Fibroblast of skin of back (primary cell): ENCODE measurements around the gene TARDBP.
"Not testable (repeated sequence)": the region's sequence is repeated elsewhere in the genome, so short reads cannot be mapped to it uniquely, and the experiment has no call there.

ENCODE experiments used
- DNase-seq: peaks from one replicate; pipeline ENCODE4 v3.0.0-alpha.2; 2013

Gene TARDBP

DNA sequence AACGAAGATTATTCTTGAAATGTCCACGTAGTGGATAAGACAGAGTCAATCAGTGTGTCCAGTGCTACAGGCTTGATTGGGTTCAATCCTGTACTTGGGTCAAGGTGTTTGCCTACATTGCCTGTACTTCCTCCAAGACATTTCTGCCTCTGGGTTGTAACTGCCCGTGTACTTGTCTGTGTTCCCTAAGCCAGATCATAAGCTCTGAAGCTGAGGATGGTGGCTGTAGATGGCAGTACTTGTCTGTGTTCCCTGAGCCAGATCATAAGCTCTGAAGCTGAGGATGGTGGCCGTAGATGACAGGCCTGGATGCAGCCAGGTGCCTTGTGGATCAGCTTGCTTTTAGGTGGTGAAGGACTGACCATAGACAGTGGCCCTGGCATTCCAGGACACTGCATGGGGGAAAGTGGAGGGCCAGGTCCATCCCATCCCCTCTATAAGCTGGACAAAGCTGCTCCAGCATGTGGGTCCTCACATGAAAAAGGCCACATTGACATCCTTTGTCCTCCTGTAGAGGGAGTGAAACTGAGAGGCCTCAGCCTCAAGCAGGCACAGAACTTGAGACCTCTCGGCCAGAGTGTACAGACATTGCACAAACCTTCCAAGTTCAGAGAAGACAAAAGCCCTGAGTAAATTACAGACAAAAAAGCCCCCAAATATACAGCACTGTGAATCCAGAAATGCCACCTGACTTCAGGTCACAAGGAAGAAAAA is 49.4 kb downstream of the TARDBP start:
- no peak for DNase-seq

DNA sequence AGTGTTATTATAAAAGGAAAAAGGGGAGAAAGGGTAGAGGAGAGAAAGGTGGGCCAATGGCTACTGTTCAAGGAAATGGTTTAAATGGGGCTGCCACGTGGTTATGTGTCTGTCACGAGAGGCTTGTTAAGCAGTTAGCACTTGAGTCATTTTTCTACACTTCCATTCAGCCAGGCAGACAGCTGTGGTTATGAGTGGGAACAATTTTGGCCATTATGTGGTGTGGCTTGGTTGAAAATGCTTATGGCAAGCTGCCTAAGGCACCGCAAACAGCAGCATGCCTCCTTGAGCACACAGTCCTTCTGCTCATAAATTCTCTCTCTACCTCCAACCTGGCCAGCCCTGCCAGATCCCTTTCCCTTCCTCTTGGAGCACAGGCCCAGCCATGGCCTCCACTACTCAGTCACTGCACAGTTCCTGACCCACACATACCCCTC is 50.5 kb downstream of the TARDBP start:
- no peak for DNase-seq

DNA sequence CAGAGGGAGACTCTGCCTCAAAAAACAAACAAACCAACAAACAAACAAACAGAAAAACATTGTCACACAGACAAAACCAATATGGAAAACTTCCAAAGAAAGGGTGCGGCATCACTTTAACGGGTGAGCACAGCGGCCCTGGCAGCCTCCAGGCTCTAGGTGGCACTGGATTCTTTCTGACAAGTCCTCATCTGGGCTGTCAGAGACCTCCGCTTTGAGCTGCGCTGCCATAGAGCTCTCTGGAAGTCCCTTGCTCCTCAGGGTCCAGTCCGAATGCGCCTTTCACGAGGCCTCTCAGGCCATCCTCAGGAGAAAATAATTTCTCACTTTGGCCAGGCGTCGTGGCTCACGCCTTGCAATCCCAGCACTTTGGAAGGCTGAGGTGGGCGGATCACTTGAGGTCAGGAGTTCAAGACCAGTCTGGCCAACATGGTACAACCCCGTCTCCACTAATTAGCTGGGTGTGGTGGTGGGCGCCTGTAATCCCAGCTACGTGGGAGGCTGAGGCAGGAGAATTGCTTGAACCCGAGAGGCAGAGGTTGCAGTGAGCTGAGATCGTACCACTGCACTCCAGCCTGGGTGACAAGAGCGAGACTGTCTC is 51.6 kb downstream of the TARDBP start:
- DNase-seq, result not testable (repeated sequence)

GRCh38 chr1:11064942-11065341 is 52.5 kb downstream of the TARDBP start:
- no peak for DNase-seq

DNA sequence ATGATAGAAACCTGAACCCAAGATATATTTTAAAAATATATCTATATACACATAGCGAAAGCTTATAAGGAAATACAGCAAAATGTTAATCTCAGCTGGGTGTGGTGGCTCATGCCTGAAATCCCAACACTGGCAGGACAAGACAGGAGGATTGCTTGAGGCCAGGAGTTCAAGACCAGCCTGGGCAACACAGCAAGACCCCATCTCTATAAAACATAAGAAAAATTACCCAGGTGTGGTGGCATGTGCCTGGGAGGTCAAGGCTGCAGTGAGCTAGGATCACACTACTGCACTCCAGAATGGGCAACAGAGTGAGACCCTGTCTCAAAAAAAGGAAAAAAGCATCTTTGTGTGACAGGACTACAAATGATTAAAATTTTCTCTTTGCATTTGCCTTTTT is 53.3 kb downstream of the TARDBP start:
- no peak for DNase-seq

DNA sequence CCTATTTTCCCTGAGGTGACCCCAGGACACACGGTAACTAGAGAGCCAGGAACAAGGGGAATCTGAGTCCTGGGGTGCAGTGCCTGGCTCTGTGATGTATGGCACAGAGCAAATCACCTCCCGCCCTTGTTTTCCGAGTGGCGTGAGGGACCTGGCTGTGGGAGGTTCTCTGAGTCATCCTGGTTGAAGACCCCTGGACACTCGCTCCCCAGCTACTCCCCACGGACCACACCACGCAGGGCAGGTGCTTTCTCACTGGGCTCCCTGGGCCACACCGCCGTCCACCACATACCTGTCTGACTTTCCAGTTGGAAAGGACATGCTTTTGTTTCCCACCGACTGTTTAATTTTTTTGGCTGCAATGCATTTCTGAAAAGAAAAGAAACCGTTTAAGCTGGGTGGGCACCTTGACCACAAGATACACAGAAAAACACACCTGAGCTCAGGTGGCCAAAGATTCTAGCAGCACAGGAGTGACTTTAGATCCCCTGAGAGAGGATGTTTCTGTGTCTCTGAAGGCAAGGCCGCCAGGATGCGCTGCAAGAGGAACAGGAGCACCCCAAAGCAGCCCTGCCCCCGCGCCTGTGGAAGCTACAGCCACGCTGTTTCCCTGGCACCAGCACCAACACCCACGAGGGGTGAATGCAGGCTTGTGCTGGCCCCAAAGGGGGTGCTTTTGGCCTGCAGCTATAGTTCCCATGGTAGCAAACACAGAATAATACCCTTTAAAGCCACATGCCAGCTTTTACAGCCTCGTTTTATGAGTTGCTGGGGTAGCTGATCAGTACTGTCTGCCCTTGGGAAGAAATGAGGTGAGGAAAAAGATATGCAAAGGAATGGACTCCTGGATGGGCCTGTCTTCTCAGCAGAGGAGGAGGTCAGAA is 55.5 kb downstream of the TARDBP start:
- no peak for DNase-seq

DNA sequence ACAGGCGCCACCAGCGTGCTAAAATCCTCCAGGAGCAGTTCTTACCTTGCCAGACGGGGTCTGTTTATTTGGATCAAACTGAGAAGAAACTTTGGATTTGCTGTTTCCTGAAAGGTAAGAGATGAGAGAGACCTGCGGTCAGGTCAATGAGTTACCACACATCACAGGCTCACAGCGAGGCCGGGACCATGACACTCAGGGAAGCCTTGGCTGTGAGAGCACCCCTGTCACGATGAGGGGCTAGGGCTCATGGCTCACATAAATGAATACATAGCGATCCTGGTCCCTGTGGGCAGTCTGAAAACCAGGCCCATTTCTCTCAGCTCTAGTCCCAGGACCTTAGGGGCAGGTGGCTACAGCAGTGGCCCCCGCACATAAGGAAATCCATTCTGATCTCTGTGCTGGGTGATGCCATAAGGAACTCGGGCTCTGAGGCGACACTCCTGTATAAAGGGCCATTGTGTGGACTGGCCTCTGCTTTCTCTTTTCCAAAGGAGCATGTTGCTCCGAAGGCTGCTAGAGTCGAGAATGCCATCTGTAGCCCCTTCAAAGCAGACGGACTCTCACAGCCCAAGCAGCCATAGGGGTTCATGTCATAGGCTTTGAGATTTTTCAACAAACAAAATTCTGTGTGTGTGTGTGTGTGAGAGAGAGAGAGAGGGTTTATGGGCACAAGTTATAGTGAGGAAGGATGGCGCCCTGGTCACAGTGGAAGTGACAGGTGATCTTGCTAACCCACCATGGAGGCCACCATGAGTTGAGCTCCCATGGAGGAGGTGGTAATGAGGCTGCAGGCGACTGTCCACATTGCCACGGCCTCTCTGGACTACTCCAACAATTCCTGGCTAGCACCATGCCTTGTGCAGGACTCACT is 56.4 kb downstream of the TARDBP start:
- DNase-seq, result no peak

- no peak for DNase-seq
Measured at GRCh38 chr1:11070876-11071275, 58.4 kb downstream of the TARDBP start.

- no peak for DNase-seq
Measured at GRCh38 chr1:11071463-11072215, 59.2 kb downstream of the TARDBP start.

DNA sequence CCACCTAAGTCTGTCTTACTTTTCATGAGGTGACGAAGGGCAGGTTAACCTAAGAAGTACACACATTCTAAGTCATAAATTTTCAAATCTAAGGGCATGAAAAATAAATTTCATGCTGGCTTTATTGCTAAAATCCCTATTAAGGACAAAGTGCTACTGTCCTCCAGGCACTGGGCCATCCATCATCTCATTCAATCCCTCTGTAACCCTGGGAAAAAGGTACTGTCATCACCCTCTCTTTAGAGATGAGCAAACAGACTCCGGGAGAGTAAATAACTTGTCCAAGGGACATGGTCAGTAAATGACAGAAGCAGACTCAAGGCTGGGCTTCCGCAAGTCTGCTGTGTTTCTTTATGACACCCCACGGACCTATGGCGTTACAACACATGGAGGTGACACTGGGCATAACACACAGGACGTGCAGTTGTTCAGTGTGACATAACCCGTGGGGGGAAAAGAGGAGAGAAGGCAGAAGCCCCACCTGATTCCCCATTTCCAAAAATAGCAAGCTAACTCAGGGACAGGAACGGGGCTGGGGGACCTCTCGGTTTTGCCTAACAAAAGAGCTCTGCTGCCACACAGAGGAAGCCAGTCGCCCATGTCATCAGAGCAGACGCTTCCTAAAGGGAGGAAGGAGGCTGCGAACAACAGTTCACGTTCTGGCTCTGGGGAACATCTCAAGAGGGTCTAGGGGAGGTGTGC is 59.9 kb downstream of the TARDBP start:
- no peak for DNase-seq

DNA sequence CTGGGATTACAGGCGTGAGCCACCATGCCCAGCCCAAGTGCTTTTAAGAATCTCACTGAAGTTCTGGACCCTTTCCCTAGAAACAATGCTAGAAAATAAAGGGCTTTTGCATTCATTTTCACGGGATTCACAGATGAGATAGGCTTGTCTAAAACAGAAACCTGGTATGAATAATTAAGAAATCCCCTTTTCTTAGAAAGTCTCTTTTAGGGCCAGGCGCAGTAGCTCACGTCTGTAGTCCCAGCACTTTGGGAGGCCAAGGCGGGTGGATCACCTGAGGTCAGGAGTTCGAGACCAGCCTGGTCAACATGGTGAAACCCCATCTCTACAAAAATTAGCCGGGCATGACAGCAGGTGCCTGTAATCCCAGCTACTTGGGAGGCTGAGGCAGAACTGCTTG is 60.9 kb downstream of the TARDBP start:
- DNase-seq, result not testable (repeated sequence)
